ENCODE measurements around the gene PHOSPHO2. TPM values are rescaled to one million over a fixed set of nuclear protein-coding genes. Genes with fewer than 3 reads are reported as not detected.

Gene PHOSPHO2
- total and polyA plus RNA-seq, 10 of the 15 experiments (the other 5 are each of a cell fraction or from before 2014, with no cell fraction given), result 2.7 to 7.6 (median 4.2) TPM

DNA sequence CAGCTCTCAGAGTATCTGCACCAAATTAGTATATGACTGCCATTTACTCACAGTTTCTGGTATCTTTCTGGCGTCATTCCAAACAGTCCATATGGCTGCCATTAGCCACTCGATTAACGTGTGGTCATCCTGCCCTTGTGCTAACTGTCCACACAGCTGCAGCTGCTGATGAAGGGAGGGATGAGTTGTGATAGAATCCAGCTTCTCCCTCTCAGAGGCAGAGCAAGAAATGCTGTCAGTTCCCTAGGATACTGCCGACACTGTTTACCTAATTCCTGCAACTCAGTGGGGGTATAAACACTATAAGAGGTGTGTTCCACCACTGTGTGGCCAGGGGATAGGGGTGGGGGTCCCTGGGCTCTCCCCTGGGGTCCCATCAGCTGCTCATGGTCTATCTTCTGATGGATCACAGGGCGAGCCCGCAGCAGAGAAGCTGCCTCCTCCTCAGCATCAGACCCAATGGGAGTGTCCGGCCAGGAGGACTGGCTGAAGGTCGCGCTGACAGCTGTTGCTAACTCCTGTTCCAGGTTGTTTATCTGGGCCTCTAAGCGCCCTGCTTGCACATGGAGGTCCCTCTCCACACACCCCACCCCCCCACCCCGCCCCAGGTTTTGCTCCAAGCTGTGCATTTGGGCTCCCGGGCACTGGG, 22.1 kb downstream of the PHOSPHO2 start:
- no peak overlapping the region for H3K27ac ChIP-seq (ENCODE audit: control insufficient read depth, insufficient read depth)
- DNase-seq (ENCODE audit: low read depth, low spot score), result no peak
- H3K27me3 ChIP-seq (replicated peaks in 1 of 2; ENCODE audit: control insufficient read depth in 2 of 2, insufficient read depth in 2 of 2, low read length in 1 of 2), result no peaks in the 10 kb centered on the region
- no peak overlapping the region for H3K9ac ChIP-seq (ENCODE audit: control insufficient read depth, insufficient read depth, low read length)
- no TSS peak for BruUV-seq (replicated peaks)
- RAD21 ChIA-PET (ENCODE audit: unreplicated experiment), result no interaction called here
- FAIRE-seq, result no peak
- H2AFZ ChIP-seq (ENCODE audit: control insufficient read depth, low read depth, low read length), result no peak overlapping the region
- no peak for ATAC-seq
- SMC1A ChIA-PET (ENCODE audit: uncharacterized antibody, unreplicated experiment), result no interaction called here
- CTCF ChIA-PET, result interaction anchor here (0.7 to 1.0 kb wide), 2 partner anchors 13 to 81 kb away, joined by 3 to 4 read pairs; no protein-coding TSS in a partner anchor
- no peak overlapping the region for H3K4me2 ChIP-seq (ENCODE audit: control insufficient read depth, insufficient read depth)
- H3K4me1 ChIP-seq (ENCODE audit: control insufficient read depth, insufficient read depth, low read length), result no peaks in the 10 kb centered on the region; the same call in 1 of the 2 replicates
- in situ Hi-C loops (cut with MboI), result no loop called here
- H3K79me2 ChIP-seq (ENCODE audit: control insufficient read depth, insufficient read depth, low read length), result no peaks in the 10 kb centered on the region
- POLR2A ChIA-PET, result no interaction called here
- no peak overlapping the region for H3K4me3 ChIP-seq
- intact Hi-C loops (cut with micrococcal nuclease; ENCODE audit: unreplicated experiment), result no loop called here
- no peaks in the 10 kb centered on the region for H3K36me3 ChIP-seq (ENCODE audit: control insufficient read depth in 2 of 2, insufficient read depth in 2 of 2, low read length in 1 of 2)
- no peaks in the 10 kb centered on the region for H4K20me1 ChIP-seq (ENCODE audit: control insufficient read depth, insufficient read depth)
- 82% methylated on average over 10 of the region's 12 CpGs for WGBS (ENCODE audit: insufficient coverage, insufficient replicate concordance, low lambda C conversion rate, missing lambda C conversion rate)
- H3K9me3 ChIP-seq (replicated peaks; ENCODE audit: control insufficient read depth, insufficient read depth, low read length), result no peaks in the 10 kb centered on the region
- no peak for TF ChIP-seq MYB (IDR thresholded peaks at IDR 0.05; ENCODE audit: borderline replicate concordance, low read depth, low read length)
- TF ChIP-seq, protein P1, sequence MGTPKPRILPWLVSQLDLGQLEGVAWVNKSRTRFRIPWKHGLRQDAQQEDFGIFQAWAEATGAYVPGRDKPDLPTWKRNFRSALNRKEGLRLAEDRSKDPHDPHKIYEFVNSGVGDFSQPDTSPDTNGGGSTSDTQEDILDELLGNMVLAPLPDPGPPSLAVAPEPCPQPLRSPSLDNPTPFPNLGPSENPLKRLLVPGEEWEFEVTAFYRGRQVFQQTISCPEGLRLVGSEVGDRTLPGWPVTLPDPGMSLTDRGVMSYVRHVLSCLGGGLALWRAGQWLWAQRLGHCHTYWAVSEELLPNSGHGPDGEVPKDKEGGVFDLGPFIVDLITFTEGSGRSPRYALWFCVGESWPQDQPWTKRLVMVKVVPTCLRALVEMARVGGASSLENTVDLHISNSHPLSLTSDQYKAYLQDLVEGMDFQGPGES (IDR thresholded peaks at IDR 0.05), result no peak
- no peak for TF ChIP-seq TARDBP (IDR thresholded peaks at IDR 0.05; ENCODE audit: borderline replicate concordance)
- TF ChIP-seq, protein P2, sequence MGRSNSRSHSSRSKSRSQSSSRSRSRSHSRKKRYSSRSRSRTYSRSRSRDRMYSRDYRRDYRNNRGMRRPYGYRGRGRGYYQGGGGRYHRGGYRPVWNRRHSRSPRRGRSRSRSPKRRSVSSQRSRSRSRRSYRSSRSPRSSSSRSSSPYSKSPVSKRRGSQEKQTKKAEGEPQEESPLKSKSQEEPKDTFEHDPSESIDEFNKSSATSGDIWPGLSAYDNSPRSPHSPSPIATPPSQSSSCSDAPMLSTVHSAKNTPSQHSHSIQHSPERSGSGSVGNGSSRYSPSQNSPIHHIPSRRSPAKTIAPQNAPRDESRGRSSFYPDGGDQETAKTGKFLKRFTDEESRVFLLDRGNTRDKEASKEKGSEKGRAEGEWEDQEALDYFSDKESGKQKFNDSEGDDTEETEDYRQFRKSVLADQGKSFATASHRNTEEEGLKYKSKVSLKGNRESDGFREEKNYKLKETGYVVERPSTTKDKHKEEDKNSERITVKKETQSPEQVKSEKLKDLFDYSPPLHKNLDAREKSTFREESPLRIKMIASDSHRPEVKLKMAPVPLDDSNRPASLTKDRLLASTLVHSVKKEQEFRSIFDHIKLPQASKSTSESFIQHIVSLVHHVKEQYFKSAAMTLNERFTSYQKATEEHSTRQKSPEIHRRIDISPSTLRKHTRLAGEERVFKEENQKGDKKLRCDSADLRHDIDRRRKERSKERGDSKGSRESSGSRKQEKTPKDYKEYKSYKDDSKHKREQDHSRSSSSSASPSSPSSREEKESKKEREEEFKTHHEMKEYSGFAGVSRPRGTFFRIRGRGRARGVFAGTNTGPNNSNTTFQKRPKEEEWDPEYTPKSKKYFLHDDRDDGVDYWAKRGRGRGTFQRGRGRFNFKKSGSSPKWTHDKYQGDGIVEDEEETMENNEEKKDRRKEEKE (IDR thresholded peaks at IDR 0.05), result no peak
- no peak for TF ChIP-seq DPF2 (IDR thresholded peaks at IDR 0.05)
- TF ChIP-seq SIN3A (IDR thresholded peaks at IDR 0.05; ENCODE audit: low read depth, low read length), result no peak
- TF ChIP-seq, protein P3, sequence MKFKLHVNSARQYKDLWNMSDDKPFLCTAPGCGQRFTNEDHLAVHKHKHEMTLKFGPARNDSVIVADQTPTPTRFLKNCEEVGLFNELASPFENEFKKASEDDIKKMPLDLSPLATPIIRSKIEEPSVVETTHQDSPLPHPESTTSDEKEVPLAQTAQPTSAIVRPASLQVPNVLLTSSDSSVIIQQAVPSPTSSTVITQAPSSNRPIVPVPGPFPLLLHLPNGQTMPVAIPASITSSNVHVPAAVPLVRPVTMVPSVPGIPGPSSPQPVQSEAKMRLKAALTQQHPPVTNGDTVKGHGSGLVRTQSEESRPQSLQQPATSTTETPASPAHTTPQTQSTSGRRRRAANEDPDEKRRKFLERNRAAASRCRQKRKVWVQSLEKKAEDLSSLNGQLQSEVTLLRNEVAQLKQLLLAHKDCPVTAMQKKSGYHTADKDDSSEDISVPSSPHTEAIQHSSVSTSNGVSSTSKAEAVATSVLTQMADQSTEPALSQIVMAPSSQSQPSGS (IDR thresholded peaks at IDR 0.05; ENCODE audit: low read length), result no peak
- TF ChIP-seq CEBPB (IDR thresholded peaks at IDR 0.05; ENCODE audit: borderline replicate concordance in 1 of 2, low read depth in 2 of 2, low read length in 2 of 2), result no peak
- TF ChIP-seq, protein P4, sequence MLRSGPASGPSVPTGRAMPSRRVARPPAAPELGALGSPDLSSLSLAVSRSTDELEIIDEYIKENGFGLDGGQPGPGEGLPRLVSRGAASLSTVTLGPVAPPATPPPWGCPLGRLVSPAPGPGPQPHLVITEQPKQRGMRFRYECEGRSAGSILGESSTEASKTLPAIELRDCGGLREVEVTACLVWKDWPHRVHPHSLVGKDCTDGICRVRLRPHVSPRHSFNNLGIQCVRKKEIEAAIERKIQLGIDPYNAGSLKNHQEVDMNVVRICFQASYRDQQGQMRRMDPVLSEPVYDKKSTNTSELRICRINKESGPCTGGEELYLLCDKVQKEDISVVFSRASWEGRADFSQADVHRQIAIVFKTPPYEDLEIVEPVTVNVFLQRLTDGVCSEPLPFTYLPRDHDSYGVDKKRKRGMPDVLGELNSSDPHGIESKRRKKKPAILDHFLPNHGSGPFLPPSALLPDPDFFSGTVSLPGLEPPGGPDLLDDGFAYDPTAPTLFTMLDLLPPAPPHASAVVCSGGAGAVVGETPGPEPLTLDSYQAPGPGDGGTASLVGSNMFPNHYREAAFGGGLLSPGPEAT (IDR thresholded peaks at IDR 0.05; ENCODE audit: low read depth), result no peak
- TF ChIP-seq KDM1A (IDR thresholded peaks at IDR 0.05; ENCODE audit: borderline replicate concordance), result no peak
- TF ChIP-seq STAT1 (conservative IDR thresholded peaks at IDR 0.05), result no peak
- TF ChIP-seq POLR2AphosphoS2 (IDR thresholded peaks at IDR 0.05; ENCODE audit: low read depth, low read length), result no peak
- TF ChIP-seq, protein P5, sequence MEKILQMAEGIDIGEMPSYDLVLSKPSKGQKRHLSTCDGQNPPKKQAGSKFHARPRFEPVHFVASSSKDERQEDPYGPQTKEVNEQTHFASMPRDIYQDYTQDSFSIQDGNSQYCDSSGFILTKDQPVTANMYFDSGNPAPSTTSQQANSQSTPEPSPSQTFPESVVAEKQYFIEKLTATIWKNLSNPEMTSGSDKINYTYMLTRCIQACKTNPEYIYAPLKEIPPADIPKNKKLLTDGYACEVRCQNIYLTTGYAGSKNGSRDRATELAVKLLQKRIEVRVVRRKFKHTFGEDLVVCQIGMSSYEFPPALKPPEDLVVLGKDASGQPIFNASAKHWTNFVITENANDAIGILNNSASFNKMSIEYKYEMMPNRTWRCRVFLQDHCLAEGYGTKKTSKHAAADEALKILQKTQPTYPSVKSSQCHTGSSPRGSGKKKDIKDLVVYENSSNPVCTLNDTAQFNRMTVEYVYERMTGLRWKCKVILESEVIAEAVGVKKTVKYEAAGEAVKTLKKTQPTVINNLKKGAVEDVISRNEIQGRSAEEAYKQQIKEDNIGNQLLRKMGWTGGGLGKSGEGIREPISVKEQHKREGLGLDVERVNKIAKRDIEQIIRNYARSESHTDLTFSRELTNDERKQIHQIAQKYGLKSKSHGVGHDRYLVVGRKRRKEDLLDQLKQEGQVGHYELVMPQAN (conservative IDR thresholded peaks at IDR 0.05), result no peak
- TF ChIP-seq ZNF217 (IDR thresholded peaks at IDR 0.05), result no peak
- no peak for TF ChIP-seq HCFC1 (IDR thresholded peaks at IDR 0.05; ENCODE audit: low read length)
- no peak for TF ChIP-seq RAD51 (IDR thresholded peaks at IDR 0.05)
